Measurements from ENCODE around the gene IGSF22.

IGSF22 gene

GRCh38 chr11:18720091-18720807 is 5.7 kb downstream of the IGSF22 start:
- H3K4me3 ChIP-seq (ENCODE audit: low read depth, low read length) = no peak overlapping the region
- TF ChIP-seq CTCF (IDR thresholded peaks at IDR 0.05; ENCODE audit: low read depth, low read length, missing control alignments) = no peak
- DNase-seq (ENCODE audit: low read depth) = no peak

- H3K4me3 ChIP-seq (ENCODE audit: low read depth, low read length) = no peak overlapping the region
- no peak for DNase-seq (ENCODE audit: low read depth)
- TF ChIP-seq CTCF (IDR thresholded peaks at IDR 0.05; ENCODE audit: low read depth, low read length, missing control alignments) = no peak
Measured at GRCh38 chr11:18715476-18715875, 10.5 kb downstream of the IGSF22 start.

- DNase-seq (ENCODE audit: low read depth) = no peak
Measured at GRCh38 chr11:18714443-18714780, 11.6 kb downstream of the IGSF22 start.

GRCh38 chr11:18713646-18714442 is 12.1 kb downstream of the IGSF22 start:
- TF ChIP-seq CTCF (IDR thresholded peaks at IDR 0.05; ENCODE audit: low read depth, low read length, missing control alignments) = no peak
- no peak for DNase-seq (ENCODE audit: low read depth)
- no peak overlapping the region for H3K4me3 ChIP-seq (ENCODE audit: low read depth, low read length)

More at GRCh38 chr11:18714443-18714780, 11.6 kb downstream of the IGSF22 start:
- H3K4me3 ChIP-seq (ENCODE audit: low read depth, low read length) = no peak overlapping the region
- TF ChIP-seq CTCF (IDR thresholded peaks at IDR 0.05; ENCODE audit: low read depth, low read length, missing control alignments) = no peak

- TF ChIP-seq CTCF (IDR thresholded peaks at IDR 0.05; ENCODE audit: low read depth, low read length, missing control alignments) = no peak
- no peak for DNase-seq (ENCODE audit: low read depth)
- H3K4me3 ChIP-seq (ENCODE audit: low read depth, low read length) = no peak overlapping the region
Measured at GRCh38 chr11:18710545-18710944, 15.4 kb downstream of the IGSF22 start.

GRCh38 chr11:18709414-18709813 is 16.6 kb downstream of the IGSF22 start:
- H3K4me3 ChIP-seq (ENCODE audit: low read depth, low read length) = no peak overlapping the region
- TF ChIP-seq CTCF (IDR thresholded peaks at IDR 0.05; ENCODE audit: low read depth, low read length, missing control alignments) = no peak
- no peak for DNase-seq (ENCODE audit: low read depth)

Measured in GM12864 (cell line).